Activated CD8-positive, alpha-beta memory T cell treated with anti-CD3 and anti-CD28 coated beads, Interleukin-2, amount 50 U/mL, for 1 hour (primary cell): ENCODE data around the gene SLC16A9.
"Not testable (repeated sequence)": the region's sequence is repeated elsewhere in the genome, so short reads cannot be mapped to it uniquely, and the experiment has no call there.

ENCODE experiments used
- DNase-seq: peaks from one replicate; pipeline ENCODE4 v3.0.0-alpha.2; 2020; ENCODE audit errors: extremely low read depth

Gene SLC16A9

GRCh38 chr10:59709395-59710125 lies at the start of gene SLC16A9:
Gene SLC16A9, minus strand, starts transcription at chr10:59709850. Its CDS starts 25,559 bp downstream, at chr10:59684291.
- no peak for DNase-seq

- DNase-seq, result no peak
These were observed 48.3 kb upstream of the SLC16A9 start for GRCh38 chr10:59757966-59758365.

GRCh38 chr10:59754951-59755350 lies 45.3 kb upstream of the SLC16A9 start:
- no peak for DNase-seq

- DNase-seq, result no peak
These were observed 43.6 kb upstream of the SLC16A9 start, which contains the start of gene MRLN for GRCh38 chr10:59753267-59753666. Gene MRLN, minus strand, starts transcription at chr10:59753455.

- DNase-seq, result no peak
These were observed 42.8 kb upstream of the SLC16A9 start for GRCh38 chr10:59752278-59752940.

GRCh38 chr10:59750155-59750945 lies 40.7 kb upstream of the SLC16A9 start:
- DNase-seq, result no peak

GRCh38 chr10:59748834-59749233 lies 39.2 kb upstream of the SLC16A9 start:
- no peak for DNase-seq

GRCh38 chr10:59745163-59745650 lies 35.6 kb upstream of the SLC16A9 start:
- DNase-seq, result no peak

GRCh38 chr10:59744762-59745161 lies 35.1 kb upstream of the SLC16A9 start:
- not testable (repeated sequence) for DNase-seq

GRCh38 chr10:59744156-59744555 lies 34.5 kb upstream of the SLC16A9 start:
- DNase-seq, result not testable (repeated sequence)

- DNase-seq, result no peak
These were observed 31.9 kb upstream of the SLC16A9 start for GRCh38 chr10:59741583-59741982.

GRCh38 chr10:59741048-59741447 lies 31.4 kb upstream of the SLC16A9 start:
- DNase-seq, result no peak

- DNase-seq, result no peak
These were observed 27.1 kb upstream of the SLC16A9 start for GRCh38 chr10:59736749-59737148.

- no peak for DNase-seq
These were observed 25.6 kb upstream of the SLC16A9 start for GRCh38 chr10:59735296-59735695.

- no peak for DNase-seq
These were observed 24.4 kb upstream of the SLC16A9 start for GRCh38 chr10:59734014-59734462.

- DNase-seq, result not testable (repeated sequence)
These were observed 23.8 kb upstream of the SLC16A9 start for GRCh38 chr10:59733321-59734013.

GRCh38 chr10:59732849-59733248 lies 23.2 kb upstream of the SLC16A9 start:
- DNase-seq, result not testable (repeated sequence)

GRCh38 chr10:59729167-59729566 lies 19.5 kb upstream of the SLC16A9 start:
- DNase-seq, result not testable (repeated sequence)

GRCh38 chr10:59724098-59724938 lies 14.7 kb upstream of the SLC16A9 start:
- DNase-seq, result no peak

- no peak for DNase-seq
These were observed 10.7 kb upstream of the SLC16A9 start for GRCh38 chr10:59720377-59720776.

GRCh38 chr10:59719374-59719773 lies 9.7 kb upstream of the SLC16A9 start:
- DNase-seq, result no peak
